Effector memory CD4-positive, alpha-beta T cell (primary cell): ENCODE data around the gene SUSD2.
"Not testable (repeated sequence)": the region's sequence is repeated elsewhere in the genome, so short reads cannot be mapped to it uniquely, and the experiment has no call there.

Experiments
- DNase-seq, 3 donors: peaks; one replicate each; pipeline ENCODE4 v3.0.0-alpha.2; 2020
- H3K27ac ChIP-seq: 2 replicates; pipeline ENCODE4 v1.7.0; 2013; ENCODE audit warnings: mild to moderate bottlenecking, low read length, moderate library complexity; ENCODE audit not compliant: insufficient read depth, poor library complexity, severe bottlenecking
- H3K27me3 ChIP-seq: replicated peaks from 2 replicates; pipeline ENCODE4 v1.7.0; 2013; ENCODE audit warnings: mild to moderate bottlenecking, low read length; ENCODE audit not compliant: insufficient read depth, control insufficient read depth, poor library complexity, severe bottlenecking
- H3K36me3 ChIP-seq: 2 replicates; pipeline ENCODE4 v1.7.0; 2013; ENCODE audit warnings: mild to moderate bottlenecking, low read length, moderate library complexity; ENCODE audit not compliant: control insufficient read depth, insufficient read depth
- H3K4me1 ChIP-seq: 2 replicates; pipeline ENCODE4 v1.7.0; 2013; ENCODE audit warnings: low read length, mild to moderate bottlenecking; ENCODE audit not compliant: control insufficient read depth, insufficient read depth, poor library complexity, severe bottlenecking
- H3K4me3 ChIP-seq: 2 replicates; pipeline ENCODE4 v1.7.0; 2013; ENCODE audit warnings: low read length, low read depth, mild to moderate bottlenecking; ENCODE audit not compliant: insufficient read depth, poor library complexity, severe bottlenecking
- H3K9me3 ChIP-seq: 2 replicates; pipeline ENCODE4 v1.7.0; 2013; ENCODE audit warnings: mild to moderate bottlenecking, low read length, moderate library complexity; ENCODE audit not compliant: control insufficient read depth

Gene SUSD2

DNA sequence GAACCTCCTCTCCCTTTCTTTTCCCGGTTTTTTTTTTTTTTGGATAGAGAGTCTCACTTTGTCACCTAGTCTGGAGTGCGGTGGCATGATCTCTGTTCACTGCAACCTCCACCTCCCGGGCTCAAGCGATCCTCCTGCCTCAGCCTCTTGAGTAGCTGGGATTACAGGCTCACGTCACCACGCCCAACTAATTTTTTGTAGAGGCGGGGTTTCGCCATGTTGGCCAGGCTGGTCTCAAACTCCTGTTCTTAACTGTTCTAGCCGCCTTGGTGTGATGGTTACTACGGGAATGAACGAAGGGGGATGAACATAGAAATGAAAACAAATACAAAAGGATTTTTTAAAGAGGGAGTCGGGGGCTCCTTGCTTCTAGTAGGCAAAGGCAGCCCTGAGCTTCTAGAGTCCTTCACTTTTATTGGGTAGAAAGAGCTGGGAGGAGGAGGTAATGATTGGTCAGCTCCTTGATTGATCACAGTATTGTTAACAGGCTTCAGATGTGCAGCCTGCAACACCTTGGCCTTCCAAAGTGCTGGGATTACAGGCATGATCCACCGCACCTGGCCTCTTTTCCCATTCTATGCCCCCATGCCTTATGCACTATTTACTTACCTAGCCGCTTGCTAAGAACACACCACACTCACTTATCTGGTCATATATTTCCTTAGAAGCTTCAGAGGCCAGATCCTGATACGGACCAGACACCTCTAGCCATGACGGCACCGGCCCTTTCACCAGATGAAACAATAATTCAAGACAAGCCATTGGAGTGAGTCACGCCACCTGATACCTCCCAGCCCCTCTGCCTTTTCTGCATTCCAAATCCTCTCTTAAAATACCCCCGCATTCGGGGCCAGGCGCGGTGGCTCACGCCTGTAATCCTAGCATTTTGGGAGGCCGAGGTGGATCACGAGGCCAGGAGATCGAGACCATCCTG is 20.7 kb downstream of the SUSD2 start:
- H3K27me3 ChIP-seq = no peaks in the 10 kb centered on the region
- DNase-seq = no peak
- no peak overlapping the region for H3K4me3 ChIP-seq
- H3K27ac ChIP-seq = no peak overlapping the region
- no peaks in the 10 kb centered on the region for H3K36me3 ChIP-seq
- H3K9me3 ChIP-seq = no peaks in the 10 kb centered on the region
- H3K4me1 ChIP-seq = no peaks in the 10 kb centered on the region

DNA sequence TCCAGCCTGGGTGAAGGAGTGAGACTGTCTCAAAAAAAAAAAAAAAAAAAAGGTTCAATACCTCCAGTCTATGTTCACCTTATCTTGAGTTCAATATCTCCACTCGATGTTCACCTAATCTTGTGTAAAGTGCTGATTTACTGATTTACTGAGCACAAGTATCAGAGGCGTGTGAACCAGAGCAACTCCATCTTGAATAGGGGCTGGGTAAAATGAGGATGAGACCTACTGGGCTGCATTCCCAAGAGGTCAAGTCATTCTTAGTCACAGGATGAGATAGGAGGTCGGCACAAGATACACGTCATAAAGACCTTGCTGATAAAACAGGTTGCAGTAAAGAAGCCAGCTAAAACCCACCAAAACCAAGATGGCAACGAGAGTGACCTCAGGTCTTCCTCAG is 22.6 kb downstream of the SUSD2 start:
- DNase-seq, H3K4me3 ChIP-seq, H3K36me3 ChIP-seq, H3K4me1 ChIP-seq, H3K27ac ChIP-seq, H3K9me3 ChIP-seq, H3K27me3 ChIP-seq: not testable (repeated sequence)

DNA sequence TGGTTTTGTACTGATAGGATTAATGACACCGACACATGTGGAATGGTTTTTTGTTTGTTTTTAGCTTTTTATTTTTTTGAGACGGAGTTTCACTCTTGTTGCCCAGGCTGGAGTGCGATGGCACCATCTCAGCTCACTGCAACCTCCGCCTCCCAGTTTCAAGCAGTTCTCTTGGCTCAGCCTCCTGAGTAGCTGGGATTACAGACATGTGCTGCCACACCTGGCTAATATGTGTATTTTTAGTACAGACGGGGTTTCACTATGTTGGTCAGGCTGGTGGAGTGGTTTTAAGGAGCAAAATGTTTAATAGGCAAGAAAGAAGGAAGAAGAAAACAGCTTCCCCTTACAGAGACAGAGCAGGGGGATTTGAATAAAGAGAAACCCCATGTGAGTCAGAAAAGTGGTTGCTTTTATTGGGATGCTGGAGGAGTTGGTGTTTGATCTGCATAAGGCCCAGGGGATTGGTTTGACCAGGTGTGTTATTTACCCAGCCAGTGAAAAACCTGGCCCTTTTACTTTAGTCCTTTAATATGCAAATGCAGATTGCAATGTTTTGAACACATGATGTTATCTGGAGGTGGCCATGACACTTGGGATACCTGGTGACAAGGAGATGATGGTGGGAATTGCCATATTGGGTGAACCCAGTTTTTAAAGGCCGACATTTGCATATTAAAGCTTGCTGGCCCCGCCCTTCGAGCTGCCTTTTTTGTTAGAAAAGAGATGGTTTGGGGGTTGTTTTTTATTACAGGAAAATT is 24.3 kb downstream of the SUSD2 start:
- Histone ChIP-seq H3K4me1 (no peaks in the 10 kb centered on the region), H3K27ac (no peak overlapping the region), H3K27me3 (no peaks in the 10 kb centered on the region), H3K9me3 (no peaks in the 10 kb centered on the region), H3K36me3 (no peaks in the 10 kb centered on the region), H3K4me3 (no peak overlapping the region)
- DNase-seq = no peak

DNA sequence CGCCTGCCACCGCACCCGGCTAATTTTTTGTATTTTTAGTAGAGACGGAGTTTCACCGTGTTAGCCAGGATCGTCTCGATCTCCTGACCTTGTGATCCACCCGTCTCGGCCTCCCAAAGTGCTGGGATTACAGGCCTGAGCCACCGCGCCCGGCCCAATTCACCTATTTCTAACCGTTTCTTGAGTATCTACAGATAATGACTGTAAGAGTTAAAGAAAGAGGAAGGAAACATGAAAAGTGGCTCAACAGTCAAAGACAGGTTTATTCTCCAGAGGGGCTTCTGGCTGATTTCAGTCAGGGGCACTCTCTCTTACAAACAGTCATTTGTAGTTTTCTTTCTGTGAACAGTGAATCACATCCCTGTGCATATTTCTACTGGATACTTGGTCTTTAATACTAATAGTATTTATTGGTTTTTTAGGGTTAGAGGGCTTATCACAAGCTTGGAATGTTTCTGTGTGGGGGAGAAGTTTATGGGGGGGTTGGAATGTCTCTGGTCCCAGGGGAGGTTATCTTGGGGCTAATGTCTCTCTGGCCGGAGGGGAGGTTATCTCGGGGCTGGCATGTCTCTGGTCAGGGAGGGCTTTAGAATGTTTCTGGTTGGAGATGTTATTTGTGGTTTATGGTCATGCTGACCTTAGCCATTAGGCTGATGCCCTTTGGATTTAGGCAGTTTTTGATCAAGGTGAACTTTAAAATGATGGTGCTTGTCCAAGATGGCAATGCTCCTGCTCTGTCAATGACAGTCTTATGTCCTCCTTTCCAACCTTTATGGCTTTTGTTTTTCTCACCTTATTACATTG is 25.4 kb downstream of the SUSD2 start:
- not testable (repeated sequence) for DNase-seq, H3K36me3 ChIP-seq, H3K4me3 ChIP-seq, H3K27ac ChIP-seq, H3K27me3 ChIP-seq, H3K9me3 ChIP-seq, H3K4me1 ChIP-seq

DNA sequence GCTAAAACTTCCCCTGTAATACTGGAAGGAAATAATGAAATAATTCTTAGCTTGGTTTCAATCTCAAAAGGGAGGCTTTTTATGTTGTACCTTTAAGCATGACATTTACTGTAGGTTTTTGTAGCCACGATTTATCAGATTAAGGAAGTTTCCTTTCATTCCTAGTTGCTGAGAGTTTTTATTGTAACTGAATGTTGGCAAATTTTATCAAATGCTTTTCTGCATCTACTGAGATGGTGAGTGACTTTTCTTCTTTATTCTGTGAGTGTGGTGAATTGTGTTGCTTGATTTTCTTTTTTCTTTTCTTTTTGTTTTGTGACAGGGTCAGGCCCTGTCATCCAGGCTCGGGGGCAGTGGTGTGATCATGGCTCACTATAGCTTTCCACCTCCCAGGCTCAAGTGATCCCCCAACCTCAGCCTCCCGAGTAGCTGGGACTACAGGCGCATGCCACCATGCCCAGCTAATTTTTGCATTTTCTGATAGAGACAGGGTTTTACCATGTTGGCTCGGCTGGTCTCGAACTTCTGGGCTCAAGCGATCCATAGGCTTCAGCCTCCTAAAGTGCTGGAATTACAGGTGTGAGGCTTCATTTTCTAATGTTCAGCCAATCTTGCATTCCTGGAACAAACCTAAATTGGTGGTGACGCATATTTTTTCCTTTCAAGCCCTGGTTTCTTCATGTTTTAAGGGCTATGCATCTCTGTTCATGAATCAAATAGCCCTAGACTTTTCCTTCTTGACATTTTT is 26.2 kb downstream of the SUSD2 start:
- H3K4me3 ChIP-seq = no peak overlapping the region
- no peak overlapping the region for H3K27ac ChIP-seq
- H3K27me3 ChIP-seq = no peaks in the 10 kb centered on the region
- H3K4me1 ChIP-seq = no peaks in the 10 kb centered on the region
- DNase-seq = no peak
- no peaks in the 10 kb centered on the region for H3K9me3 ChIP-seq
- H3K36me3 ChIP-seq = no peaks in the 10 kb centered on the region

DNA sequence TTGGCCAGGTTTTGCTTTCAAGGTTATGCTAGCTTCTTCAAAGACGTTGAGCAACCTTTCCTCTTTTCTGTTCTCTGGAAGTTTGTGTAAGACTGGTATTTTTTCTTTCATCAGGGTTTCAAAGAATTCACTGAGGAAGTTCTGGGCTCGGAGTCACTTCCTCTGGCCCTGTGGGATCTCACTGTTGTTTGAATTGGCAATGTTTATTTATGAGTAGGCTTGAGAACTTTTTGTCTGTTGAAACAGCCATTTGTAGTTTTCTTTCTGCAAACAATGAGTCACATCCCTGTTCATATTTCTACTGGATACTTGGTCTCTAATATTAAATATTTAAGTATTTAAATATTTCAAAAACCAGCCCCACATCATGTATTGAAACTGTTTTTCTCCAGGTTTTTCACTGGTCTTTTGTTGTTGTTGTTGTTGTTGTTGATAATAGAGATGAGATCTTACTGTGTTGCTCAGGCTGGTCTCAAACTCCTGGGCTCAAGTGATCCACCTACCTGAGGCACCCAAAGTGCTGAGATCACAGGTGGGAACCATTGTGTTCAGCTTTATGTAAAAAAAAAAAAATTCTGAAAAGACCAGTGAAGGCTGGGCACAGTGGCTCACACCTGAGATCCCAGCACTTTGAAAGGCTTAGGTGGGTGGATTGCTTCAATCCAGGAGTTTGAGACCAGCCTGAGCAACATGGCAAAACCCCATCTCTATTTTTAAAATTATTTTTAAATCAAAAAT is 26.9 kb downstream of the SUSD2 start:
- Histone ChIP-seq H3K27ac (no peak overlapping the region), H3K27me3 (no peaks in the 10 kb centered on the region), H3K36me3 (no peaks in the 10 kb centered on the region), H3K4me3 (no peak overlapping the region), H3K9me3 (no peaks in the 10 kb centered on the region), H3K4me1 (no peaks in the 10 kb centered on the region)
- no peak for DNase-seq

DNA sequence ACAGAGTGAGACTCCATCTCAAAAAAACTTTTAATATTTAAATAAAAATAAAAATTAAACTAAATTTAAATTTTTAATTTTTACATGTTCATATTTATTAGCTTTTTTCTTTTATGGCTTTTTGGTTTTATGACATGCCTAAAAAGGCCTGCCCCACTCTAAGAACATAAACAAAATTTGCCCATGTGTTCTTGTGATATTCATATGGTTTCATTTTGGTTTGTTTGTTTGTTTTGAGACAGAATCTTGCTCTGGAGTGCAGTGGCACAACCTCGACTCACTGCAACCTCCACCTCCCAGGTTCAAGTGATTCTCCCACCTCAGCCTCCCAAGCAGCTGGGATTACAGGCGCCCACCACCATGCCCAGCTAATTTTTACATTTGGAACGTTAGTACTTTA is 27.7 kb downstream of the SUSD2 start:
- no peaks in the 10 kb centered on the region for H3K4me1 ChIP-seq
- no peaks in the 10 kb centered on the region for H3K36me3 ChIP-seq
- no peak overlapping the region for H3K27ac ChIP-seq
- no peaks in the 10 kb centered on the region for H3K27me3 ChIP-seq
- H3K9me3 ChIP-seq = no peaks in the 10 kb centered on the region
- H3K4me3 ChIP-seq = no peak overlapping the region
- DNase-seq = no peak

DNA sequence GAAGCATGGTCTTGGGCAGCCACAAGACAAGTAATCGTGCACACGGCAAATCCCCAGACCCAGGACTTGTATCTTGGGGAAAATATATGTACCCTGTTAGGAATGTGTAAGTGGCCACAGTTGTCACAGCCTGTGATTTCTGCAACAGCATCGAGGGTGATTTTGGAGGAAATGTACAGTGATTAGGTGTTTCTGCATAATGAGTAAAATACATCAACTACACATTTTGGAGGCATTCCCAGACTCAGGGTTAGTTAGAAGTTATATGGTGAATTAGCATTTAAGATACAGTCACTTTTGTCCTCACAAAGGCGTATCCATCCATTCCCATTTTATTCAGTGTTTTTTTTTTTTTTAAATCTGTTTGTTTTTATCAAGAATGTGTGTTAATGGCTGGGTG is 28.4 kb downstream of the SUSD2 start:
- no peak for DNase-seq
- H3K27ac ChIP-seq = no peak overlapping the region
- H3K4me3 ChIP-seq = no peak overlapping the region
- no peaks in the 10 kb centered on the region for H3K9me3 ChIP-seq
- no peaks in the 10 kb centered on the region for H3K36me3 ChIP-seq
- no peaks in the 10 kb centered on the region for H3K27me3 ChIP-seq
- no peaks in the 10 kb centered on the region for H3K4me1 ChIP-seq

DNA sequence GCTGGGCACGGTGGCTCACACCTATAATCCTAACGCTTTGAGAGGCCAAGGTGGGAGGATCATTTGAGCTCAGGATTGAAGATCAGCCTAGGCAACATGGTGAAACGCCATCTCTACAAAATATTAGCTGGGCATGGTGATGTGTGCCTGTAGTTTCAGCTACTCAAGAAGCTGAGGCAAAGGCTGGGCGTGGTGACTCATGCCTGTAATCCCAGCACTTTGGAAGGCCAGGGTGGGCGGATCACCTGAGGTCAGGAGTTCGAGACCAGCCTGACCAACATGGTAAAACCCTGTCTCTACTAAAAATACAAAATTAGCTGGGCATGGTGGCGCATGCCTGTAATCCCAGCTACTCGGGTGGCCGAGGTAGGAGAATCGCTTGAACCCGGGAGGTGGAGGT is 29.1 kb downstream of the SUSD2 start:
- not testable (repeated sequence) for H3K4me1 ChIP-seq, H3K4me3 ChIP-seq, H3K9me3 ChIP-seq, H3K27me3 ChIP-seq, DNase-seq, H3K36me3 ChIP-seq, H3K27ac ChIP-seq
